Measurements from ENCODE around the gene C9orf78.
"Not testable (repeated sequence)": the region's sequence is repeated elsewhere in the genome, so short reads cannot be mapped to it uniquely, and the experiment has no call there.

The C9orf78 gene

DNA sequence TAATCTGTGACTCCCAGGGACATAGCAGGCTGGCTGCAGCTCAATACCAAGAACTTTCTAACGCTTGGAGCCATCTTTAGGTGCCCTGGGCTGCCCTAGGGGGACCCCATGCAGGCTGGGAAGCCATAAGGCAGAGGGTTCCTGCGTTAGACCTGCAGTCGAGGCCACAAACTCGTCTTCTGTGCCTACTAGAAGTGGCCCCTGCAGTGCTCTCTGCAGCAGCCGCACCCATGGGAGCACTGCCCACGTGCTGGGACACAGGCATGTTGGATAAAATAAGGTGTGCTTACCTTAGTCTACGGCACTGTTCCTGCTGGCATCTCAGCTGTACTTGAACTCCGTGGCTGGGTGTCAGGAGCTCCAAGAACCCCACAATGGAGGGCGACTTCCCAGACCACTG lies 22.7 kb downstream of the C9orf78 start:
- no peak for DNase-seq (ENCODE audit: low read depth in 3 of 3)

DNA sequence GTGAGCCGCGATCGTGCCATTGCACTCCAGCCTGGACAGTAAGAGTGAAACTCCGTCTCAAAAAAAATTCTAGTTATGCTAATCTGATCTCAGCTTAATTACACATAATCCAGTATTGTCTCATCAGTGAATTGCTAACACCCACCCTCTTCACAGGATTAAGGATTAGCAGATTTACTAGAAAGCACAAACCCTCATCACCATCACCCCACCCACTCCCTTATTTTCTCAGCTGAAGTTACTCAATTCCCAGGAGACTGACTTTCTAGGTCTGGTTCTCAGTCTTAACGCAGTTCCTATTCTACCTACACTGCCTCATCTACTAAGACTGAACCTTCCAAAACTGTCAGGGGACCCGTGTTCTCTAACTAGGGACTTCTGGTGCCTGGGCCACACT lies 23.1 kb downstream of the C9orf78 start:
- no peak for DNase-seq (ENCODE audit: low read depth in 3 of 3)

DNA sequence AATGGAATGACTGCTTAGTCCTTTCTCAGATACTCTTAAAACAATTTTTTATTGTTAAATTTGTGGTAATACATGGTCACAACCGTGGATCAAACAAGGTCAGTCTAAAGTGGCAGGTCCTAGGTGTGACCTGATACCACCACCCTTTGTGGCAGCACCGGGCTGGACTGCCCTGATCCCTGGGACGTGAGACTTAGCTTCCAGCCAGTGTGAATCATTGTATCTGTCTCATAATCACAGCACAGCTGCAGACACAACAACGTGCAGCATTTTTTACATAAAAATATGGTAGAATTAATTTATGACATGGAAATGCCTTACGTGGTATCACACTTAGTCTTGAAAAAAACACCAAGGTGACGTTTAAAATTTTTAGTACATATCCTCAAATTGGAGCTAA lies 24.3 kb downstream of the C9orf78 start:
- DNase-seq (ENCODE audit: low read depth in 3 of 3): no peak

DNA sequence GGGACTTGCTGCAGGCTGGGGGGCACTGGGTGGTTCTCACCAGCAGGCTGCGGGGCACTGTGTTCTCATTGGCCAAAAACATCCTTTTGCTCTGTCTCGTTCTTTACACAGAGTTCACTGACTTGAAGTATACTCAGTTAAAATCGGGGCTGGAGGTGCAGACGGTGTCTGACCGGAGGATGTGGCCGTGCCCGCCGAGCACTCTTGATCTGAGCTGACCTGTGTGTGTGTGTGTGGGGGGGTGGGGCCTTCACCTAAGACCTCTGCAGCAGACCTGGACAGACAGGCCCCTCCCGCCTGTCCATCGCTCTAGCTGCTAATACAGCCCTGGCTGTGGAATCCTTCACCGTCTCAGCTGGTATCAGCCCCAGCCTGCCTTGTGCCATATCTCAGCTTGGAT lies 25.0 kb downstream of the C9orf78 start:
- DNase-seq (ENCODE audit: low read depth in 3 of 3): no peak

DNA sequence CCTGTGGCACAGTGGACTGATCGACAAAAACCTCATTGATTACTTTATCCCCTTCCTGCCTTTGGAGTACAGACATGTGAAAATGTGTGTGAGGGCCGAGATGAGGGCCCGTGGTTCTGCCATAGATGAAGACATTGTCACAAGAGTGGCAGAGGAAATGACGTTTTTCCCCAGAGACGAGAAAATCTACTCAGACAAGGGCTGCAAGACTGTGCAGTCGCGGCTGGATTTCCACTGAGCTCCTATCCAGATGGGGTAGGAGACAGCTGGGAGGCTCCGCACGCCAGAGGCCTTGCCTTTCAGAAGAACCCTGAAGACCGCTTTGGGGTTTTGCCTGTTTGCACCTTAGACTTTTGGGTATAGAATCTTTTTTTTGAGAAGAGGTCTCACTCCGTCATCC lies 25.7 kb downstream of the C9orf78 start:
- no peak for DNase-seq (ENCODE audit: low read depth in 3 of 3)

DNA sequence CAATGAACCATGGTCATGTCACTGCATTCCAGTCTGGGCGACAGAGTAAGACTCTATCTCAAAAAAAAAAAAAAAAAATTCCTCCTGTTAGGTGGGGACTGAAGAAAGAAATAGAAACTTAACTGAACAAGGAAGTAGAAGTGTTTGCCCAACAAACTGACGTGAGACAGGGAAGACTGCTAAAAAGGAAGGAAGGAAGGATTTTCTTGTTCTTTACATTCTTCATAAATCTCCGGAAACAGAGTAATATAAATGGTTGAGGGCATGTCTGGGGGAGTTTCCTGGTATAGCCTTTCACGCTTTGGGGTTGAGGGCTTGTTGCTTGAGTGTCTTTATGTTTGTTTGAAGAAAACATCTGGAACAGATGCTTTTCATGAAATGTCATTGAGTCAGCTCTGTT lies 29.0 kb downstream of the C9orf78 start:
- DNase-seq (ENCODE audit: low read depth in 3 of 3): no peak

DNA sequence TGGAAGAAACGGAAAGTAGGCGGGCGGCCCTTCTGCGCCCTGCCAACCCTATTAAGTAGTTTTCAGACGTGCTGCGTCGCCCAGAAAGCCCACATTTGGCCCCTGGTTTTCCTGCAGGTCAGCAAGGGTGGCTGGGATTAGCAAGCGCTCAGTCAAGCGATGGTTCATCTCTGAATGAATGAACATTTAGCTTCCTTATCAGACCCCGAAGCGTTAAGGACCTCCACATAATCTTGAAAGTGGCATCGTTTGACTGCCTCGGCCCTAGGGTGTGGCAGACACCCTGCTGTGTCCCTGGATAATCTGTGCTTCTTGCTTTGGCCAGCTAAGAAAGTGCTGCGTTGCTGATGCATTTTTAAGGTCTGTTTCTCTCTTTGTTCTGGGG lies 31.4 kb downstream of the C9orf78 start:
- DNase-seq (ENCODE audit: low read depth in 3 of 3): no peak

DNA sequence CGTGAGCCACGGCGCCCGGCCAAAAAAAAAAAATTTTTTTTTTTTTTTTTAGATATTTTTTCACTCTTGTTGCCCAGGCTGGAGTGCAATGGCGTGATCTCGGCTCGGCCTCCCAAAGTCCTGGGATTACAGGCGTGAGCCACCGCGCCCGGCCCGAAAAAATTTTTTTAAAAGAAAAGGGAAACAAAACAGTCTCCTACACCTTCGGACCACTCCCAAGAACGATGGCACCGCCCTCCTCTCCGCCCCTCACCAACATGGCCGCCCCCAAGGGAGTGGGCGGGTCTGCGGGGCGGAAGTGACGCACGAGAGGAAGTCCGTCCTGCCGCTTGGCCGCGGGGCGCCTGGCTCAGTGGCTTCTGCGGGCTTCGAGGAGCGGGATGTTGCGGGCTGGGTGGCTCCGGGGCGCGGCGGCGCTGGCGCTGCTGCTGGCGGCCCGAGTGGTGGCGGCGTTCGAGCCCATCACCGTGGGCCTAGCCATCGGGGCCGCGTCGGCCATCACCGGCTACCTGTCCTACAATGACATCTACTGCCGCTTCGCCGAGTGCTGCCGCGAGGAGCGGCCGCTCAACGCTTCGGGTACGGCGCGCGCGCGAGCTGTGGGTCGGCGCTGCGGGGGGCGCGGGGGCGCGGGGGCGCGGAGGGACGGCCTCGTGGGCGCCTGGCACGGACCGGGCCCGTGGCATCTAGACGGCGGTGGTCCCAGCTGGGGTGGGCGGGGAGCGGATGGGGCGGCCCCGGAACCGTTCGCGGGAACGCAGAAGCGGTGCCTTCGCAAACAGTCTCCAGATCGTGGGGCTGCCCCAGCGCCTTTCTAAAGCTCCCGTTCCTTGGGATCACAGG lies 32.0 kb downstream of the C9orf78 start, which contains the start of gene TOR1B:
Gene TOR1B, plus strand, starts transcription at position 352 of the 843 bp plus-strand sequence. Its CDS starts 29 bp downstream, at position 381.
- peak; percentile 83 to 89 (median 85) for DNase-seq (ENCODE audit: low read depth in 3 of 3)

DNA sequence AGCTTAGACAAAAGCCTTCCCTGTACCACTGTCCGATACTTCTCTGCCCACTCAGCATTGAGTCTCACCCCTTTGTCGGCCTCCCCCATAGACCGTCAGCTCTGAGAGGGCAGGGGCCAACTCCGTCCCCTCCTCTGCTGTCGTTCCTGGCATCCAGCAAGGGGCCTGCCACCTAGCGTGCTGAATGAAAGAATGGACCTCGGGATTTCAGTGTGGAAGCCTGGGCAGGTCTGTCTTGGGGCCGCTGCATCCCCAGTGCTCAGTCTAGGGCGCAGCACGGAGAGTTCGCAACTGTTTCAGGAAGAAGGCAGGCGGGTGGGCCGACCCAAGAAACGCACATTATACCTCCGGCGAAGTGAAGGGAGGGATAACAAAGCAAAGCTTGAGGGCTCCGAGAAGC lies 33.6 kb downstream of the C9orf78 start:
- DNase-seq (ENCODE audit: low read depth in 3 of 3): no peak

DNA sequence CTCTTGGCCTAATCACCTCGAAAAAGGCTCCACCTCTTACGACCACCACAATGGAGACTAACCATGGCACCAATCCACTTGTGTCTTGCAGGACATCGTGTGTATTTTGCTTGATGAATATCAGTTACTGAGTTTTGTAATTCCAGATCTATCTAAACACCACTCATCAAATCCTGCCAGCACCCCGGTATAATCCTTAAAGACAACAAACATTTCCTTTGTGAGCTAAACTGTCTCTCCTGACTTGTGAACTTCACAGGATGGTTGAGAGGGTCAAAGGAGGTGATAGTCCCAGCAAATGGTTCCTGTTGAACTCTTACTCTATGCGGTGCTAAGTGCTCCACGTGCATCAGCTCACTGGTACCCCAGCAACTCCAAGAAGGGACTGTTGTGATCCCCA lies 36.1 kb downstream of the C9orf78 start:
- no peak for DNase-seq (ENCODE audit: low read depth in 3 of 3)

DNA sequence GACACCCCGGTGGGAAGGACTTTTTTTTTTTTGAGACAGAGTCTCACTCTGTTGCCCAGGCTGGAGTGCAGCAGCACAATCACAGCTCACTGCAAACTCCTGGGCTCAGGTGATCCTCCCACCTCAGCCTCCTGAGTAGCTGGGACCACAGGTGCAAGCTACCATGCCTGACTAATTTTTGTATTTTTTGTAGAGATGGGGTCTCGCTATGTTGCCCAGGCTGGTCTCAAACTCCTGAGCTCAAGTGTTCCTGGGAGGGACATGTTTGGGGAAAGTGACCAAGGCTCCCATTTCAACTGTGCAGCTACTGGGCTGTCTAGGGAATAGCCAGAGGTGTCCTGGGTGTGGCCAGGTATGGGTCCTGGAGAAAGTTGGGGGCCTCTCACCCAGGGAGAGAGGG lies 39.0 kb downstream of the C9orf78 start:
- not testable (repeated sequence) for DNase-seq (ENCODE audit: low read depth in 3 of 3)

DNA sequence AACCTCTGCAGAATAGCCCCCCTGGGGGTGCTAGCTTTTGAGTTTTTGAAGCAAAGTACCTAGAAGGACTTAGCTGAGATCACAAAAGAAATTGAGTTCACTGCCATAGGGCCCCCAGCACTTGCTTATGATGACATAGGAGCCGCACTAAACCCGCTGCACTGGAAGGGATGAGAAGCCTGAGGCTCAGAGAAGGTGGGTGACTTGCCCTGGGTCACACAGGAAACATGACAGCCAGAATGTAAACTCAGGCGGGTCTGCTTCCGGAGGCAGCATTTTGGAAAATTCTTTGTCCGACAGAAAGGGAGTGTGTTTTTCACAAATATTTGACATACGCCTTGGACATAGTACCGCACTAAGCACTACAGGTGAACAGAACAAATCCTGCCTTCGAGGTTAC lies 40.5 kb downstream of the C9orf78 start:
- DNase-seq (ENCODE audit: low read depth in 3 of 3): no peak

DNA sequence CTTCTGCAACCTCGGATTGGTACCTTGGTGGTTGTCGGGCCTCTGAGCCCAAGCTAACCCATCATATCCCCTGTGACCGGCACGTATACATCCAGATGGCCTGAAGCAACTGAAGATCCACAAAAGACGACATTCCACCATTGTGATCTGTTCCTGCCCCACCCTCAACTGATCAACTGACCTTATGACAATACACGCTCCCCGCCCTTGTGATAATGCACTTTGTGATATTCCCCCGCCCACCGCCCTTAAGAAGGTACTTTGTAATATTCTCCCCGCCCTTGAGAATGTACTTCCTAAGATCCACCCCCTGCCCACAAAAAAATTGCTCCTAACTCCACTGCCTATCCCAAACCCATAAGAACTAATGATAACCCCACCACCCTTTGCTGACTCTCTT lies 48.6 kb downstream of the C9orf78 start:
- no peak for DNase-seq (ENCODE audit: low read depth in 3 of 3)

DNA sequence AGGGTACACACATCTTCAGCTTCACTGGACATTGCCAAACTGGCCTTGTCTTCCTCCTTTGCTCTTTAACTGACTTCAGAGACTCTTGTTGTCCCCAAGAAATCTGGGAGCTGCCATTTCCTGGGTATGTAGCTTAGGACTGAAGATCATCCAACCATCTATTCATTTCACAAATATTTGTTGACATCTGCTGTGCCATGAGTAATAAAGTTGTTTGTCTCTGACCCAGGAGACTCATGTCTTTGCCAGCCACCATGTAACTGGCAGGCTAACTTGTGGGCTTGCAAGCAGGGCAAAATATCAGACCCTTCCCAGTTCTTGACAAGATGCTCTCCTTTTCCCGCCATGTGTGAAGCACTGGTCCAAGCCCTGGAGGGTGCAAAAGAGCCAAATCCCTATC lies 49.2 kb downstream of the C9orf78 start:
- DNase-seq (ENCODE audit: low read depth in 3 of 3): no peak

DNA sequence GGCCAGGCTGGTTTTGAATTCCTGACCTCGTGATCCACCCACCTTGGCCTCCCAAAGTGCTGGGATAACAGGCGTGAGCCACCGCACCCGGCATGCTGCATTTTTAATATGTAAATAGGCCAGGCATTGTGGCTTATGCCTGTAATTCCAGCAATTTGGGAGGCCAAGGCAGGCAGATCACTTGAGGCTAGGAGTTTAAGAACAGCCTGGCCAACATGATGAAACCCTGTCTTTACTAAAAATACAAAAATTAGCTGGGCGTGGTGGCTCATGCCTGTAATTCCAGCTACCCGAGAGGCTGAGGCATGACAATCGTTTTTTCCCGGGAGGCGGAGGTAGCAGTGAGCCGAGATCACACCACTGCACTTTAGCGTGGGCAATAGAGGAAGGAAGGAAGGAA lies 50.1 kb downstream of the C9orf78 start:
- not testable (repeated sequence) for DNase-seq (ENCODE audit: low read depth in 3 of 3)

DNA sequence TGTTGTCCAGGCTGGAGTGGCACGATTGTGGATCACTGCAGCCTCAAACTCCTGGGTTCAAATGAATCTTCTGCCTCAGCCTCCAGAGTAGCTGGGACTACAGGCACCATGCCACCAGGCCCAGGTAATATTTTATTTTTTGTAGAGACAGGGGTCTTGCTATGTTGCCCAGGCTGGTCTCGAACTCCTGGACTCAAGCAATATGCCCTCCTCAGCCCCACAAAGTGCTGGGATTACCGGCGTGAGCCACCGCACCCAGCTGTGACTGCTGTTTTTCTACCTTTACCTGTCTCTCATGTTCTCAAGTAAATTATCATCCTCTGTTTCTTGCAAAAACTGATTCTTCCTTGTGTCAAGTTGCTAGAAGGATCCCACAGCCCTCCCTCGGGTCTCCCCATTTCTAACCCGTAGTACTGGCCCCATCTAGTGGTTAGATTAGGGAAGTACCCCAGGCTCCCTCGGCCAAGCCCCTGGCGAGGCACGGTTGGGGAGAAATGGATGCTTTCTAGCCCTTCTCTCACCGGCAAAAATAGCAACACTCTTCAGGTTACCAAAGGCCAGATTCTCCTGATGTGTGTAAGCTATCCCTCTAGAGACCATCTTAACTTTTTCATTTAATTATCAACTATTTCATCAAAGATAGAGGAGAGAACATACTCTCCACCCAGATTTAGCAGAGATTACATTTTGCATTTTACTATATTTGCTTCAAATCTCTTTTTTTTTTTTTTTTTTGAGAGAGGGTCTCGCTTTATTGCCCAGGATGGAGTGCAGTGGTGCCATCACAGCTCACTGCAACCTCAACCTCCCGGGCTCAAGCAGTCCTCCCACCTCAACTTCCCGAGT lies 51.3 kb downstream of the C9orf78 start:
- DNase-seq (ENCODE audit: low read depth in 3 of 3): peak; percentile 56 to 65 (median 59)

DNA sequence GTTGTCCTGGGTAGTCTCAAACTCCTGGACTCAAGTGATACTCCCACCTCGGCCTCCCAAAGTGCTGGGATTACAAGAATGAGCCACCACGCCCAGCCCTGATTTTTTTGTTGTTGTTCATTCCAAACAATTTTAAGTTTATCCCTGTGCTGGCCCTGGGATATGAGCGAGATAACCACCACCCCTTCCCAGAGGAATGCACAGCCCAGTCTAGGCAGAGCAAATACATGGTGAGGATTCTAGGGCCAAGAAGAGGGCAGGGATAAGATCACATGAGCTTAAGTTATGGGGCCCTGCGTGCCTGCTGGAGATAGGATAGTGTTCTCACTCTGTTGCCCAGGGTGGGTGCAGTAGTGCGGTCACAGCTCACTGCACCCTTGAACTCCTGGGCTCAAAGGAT lies 53.1 kb downstream of the C9orf78 start:
- DNase-seq (ENCODE audit: low read depth in 3 of 3): no peak

DNA sequence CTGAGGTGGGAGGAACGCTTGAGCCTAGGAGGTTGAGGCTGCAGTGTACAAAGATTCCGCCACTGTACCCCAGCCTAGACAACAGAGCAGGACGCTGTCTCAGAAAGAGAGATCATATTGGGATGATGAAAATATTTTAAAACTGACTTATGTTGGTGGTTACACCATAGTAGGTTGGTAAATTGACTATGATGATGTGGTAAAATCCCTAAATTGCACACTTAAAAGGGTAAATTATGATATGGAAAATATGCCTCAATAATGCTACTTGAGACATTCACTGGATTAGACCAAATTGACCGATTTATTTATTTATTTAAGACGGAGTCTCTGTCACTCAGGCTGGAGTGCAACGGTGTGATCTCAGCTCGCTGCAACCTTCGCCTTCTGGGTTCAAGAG lies 53.9 kb downstream of the C9orf78 start:
- DNase-seq (ENCODE audit: low read depth in 3 of 3): no peak

DNA sequence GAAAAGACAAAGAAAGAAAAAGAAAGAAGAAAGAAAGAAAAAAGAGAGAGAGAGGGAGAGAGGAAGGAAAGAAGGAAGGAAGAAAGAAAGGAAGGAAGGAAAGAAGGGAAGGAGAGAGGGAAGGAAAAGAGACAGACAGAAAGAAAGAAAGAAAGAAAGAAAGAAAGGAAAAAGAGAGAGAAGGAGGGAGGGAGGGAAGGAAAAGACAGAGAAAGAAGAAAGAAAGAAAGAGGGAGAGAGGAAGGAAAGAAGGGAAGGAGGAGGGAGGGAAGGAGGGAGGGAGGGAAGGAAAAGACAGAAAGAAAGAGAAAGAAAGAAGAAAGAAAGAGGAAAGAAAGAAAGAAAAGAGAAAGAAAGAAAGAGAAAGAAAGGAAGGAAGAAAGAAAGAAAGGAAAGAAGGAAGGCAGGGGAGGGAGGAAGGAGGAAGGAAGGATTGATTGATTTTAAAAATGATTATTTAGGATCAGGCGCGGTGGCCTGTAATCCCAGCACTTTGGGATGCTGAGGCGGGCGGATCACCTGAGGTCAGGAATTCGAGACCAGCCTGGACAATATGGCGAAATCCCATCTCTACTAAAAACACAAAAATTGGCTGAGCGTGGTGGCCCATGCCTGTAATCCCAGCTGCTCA lies 55.4 kb downstream of the C9orf78 start:
- DNase-seq (ENCODE audit: low read depth in 3 of 3): no peak

DNA sequence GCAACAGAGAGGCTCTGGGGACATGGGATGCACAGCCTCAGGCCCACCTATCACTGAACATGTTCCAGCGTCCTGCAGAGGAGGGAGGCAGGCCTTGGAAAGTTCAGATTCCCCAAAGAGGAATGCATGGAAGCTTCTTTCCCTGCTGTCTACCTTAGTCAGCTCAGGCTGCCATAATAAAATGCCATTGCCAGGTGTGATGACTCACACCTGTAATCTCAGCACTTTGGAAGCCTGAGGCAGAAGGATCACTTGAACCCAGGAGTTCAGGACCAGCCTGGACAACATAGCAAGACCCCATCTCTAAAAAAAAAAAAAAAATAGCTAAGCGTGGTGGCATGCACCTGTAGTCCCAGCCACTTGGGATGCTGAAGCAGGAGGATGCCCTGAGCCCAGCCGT lies 56.6 kb downstream of the C9orf78 start:
- no peak for DNase-seq (ENCODE audit: low read depth in 3 of 3)

DNA sequence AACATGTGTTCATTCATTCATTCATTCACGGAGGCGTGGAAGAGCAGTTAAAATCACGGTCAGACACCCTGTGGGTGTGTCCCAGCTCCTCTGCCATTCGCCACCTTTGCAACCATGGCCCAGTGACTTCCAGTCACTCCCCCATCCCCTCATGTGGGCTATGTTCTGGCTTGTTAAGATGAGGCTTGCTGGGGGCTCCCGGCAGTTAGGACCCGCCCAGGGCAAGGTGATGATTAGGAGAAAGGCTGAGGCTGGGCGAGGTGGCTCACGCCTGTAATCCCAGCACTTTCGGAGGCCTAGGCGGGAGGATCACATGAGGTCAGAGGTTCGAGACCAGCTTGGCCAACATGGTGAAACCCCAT lies 57.3 kb downstream of the C9orf78 start:
- DNase-seq (ENCODE audit: low read depth in 3 of 3): no peak
